Heart left ventricle (tissue), 16 donors: ENCODE results near the gene SLC6A17. TPM values are rescaled to one million over a fixed set of nuclear protein-coding genes. Genes with fewer than 3 reads are reported as not detected.

Source experiments
- ATAC-seq, 4 donors: fragments of 200-7000 bp; cut with Tn5 transposase; one replicate each; pipeline ENCODE4 v1.9.1; 2020 to 2022; ENCODE audit warnings: moderate library complexity in 4 of 4, mild to moderate bottlenecking in 3 of 4, moderate number of reproducible peaks in 1 of 4
- DNase-seq, 5 donors: peaks; one replicate each; pipeline ENCODE4 v3.0.0-alpha.2; 2020
- H3K27ac ChIP-seq, 12 donors: fragments of 200-600 bp; sonication (generic) in 4 of 12; one replicate each; pipeline versions ENCODE4 v1.5.0 to v1.8.0; 2016 to 2022; ENCODE audit warnings: mild to moderate bottlenecking in 2 of 12
- H3K27me3 ChIP-seq, 9 donors: fragments of 200-600 bp; sonication (generic) in 2 of 9; one replicate each; pipeline versions ENCODE4 v1.5.1 to v1.8.0; 2016 to 2022; ENCODE audit warnings: mild to moderate bottlenecking in 3 of 9
- H3K36me3 ChIP-seq, 9 donors: fragments of 200-600 bp; sonication (generic) in 2 of 9; one replicate each; pipeline versions ENCODE4 v1.5.0 to v1.8.0; 2018 to 2022; ENCODE audit warnings: mild to moderate bottlenecking in 2 of 9
- H3K4me1 ChIP-seq, 12 donors: fragments of 200-600 bp; sonication (generic) in 4 of 12; one replicate each; pipeline versions ENCODE4 v1.5.0 to v1.8.0; 2016 to 2022; ENCODE audit warnings: mild to moderate bottlenecking in 3 of 12
- H3K4me3 ChIP-seq, 12 donors: fragments of 200-600 bp; sonication (generic) in 4 of 12; one replicate each; pipeline versions ENCODE4 v1.5.0 to v1.8.0; 2017 to 2022; ENCODE audit warnings: mild to moderate bottlenecking in 9 of 12, moderate library complexity in 4 of 12
- H3K9me3 ChIP-seq, 12 donors: fragments of 200-600 bp; sonication (generic) in 4 of 12; one replicate each; pipeline versions ENCODE4 v1.5.0 to v1.8.0; 2016 to 2022; ENCODE audit warnings: mild to moderate bottlenecking in 1 of 12
- POLR2A ChIP-seq, 2 donors: fragments of 450-650 bp; IDR thresholded peaks; one replicate each; pipeline ENCODE4 v1.6.1; 2017; ENCODE audit warnings: antibody characterized with exemption in 2 of 2, mild to moderate bottlenecking in 2 of 2, moderate library complexity in 2 of 2
- WGBS, 4 donors: extraction: QIAGEN DNeasy Blood & Tissue Kit in 2 of 4; methylation state at CpG; one replicate each; pipeline versions ENCODE4 v1.1.5 to v1.1.7; 2013 to 2018; 5-methylcytosine and 5-hydroxymethylcytosine counted together
- intact Hi-C, 10 donors: fragments of 100-400 bp; cut with DNase I; formaldehyde crosslinking; loops; one replicate each; pipeline versions ENCODE4 v1.11.1 to v1.14.2; 2022
- polyA plus RNA-seq, 2 donors: library from polyadenylated mRNA; stranded (reverse); fragments of 200-250 nt; gene quantifications; one replicate each; pipeline ENCODE4 v1.2.3, GENCODE V29; 2013
- total RNA-seq, 9 donors: library from RNA; depleted of rRNA in 2 of 9; stranded (reverse); fragments of >200 nt in 2 of 9; fragmentation: NEBNext Ultra II Directional in 3 of 9; extraction: Animal tissue kit (Norgen Biotek cat#: 25700) in 3 of 9; gene quantifications; one replicate each; pipeline versions ENCODE4 v1.1.0 to v1.2.4, GENCODE V29; 2016 to 2023
- TF ChIP-seq, protein P1 (sequence below), 12 donors: fragments of 200-600 bp; sonication (generic) in 4 of 12; IDR thresholded peaks; one replicate each; pipeline versions ENCODE4 v1.5.0 to v1.8.0; 2018 to 2022; ENCODE audit warnings: antibody characterized with exemption in 12 of 12, mild to moderate bottlenecking in 5 of 12
- donor health status: ischemic (EF 13 %, LVEDD 7.1; RV severe dilation, severe dysfunction).
- donor health status: healthy with polysubstance abuse.
- donor health status: DM: no; HTN: yes; CAD: no.
- donor health status: DM: no; HTN: no; CAD: no.
- donor health status: ischemic (EF 25% LVEDD 6.9; RV normal size, moderate dysfunction).
- donor health status: ischemic (EF 25% LVEDD 5.7; RV mildly dilated, moderate dysfunction).
- donor health status: healthy.
- donor health status: DM: yes; HTN: yes; CAD: no.
- donor health status: ischemic (EF 35%, LVEDD 5.7; RV mildly dilated, moderate dysfunction).
- donor health status: nonischemic (EF 11% LVEDD 7.7; RV severe dilation, severe dysfunction).
- donor health status: DM: yes; HTN: yes; CAD: no.
- donor health status: PGD.
- donor health status: ischemic (EF 29% LVEDD 5.4; RV normal size, mild dysfunction).
- donor health status: nonischemic (EF 23%, LVEDD 6.1; RV moderate dilation, normal function).

SLC6A17 gene
- total and polyA plus RNA-seq, 11 donors: 0.07 to 0.50 (median 0.24) TPM; not detected in 3

GRCh38 chr1:110242731-110243130, 92.4 kb downstream of the SLC6A17 start:
- Histone ChIP-seq H3K27ac (no peak overlapping the region), H3K9me3 (no peaks in the 10 kb centered on the region), H3K4me3 (no peak overlapping the region), H3K4me1 (peaks cover 0 to 16% (median 3%) of the 10 kb centered on the region in 12 donors), H3K36me3 (no peaks in the 10 kb centered on the region), H3K27me3 (no peaks in the 10 kb centered on the region)
- no peak for ATAC-seq
- TF ChIP-seq, protein P1, sequence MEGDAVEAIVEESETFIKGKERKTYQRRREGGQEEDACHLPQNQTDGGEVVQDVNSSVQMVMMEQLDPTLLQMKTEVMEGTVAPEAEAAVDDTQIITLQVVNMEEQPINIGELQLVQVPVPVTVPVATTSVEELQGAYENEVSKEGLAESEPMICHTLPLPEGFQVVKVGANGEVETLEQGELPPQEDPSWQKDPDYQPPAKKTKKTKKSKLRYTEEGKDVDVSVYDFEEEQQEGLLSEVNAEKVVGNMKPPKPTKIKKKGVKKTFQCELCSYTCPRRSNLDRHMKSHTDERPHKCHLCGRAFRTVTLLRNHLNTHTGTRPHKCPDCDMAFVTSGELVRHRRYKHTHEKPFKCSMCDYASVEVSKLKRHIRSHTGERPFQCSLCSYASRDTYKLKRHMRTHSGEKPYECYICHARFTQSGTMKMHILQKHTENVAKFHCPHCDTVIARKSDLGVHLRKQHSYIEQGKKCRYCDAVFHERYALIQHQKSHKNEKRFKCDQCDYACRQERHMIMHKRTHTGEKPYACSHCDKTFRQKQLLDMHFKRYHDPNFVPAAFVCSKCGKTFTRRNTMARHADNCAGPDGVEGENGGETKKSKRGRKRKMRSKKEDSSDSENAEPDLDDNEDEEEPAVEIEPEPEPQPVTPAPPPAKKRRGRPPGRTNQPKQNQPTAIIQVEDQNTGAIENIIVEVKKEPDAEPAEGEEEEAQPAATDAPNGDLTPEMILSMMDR (IDR thresholded peaks at IDR 0.05): no peak
- no peak for TF ChIP-seq POLR2A (IDR thresholded peaks at IDR 0.05)
- WGBS, 4 donors: 79 to 83% (median 82%) methylated on average over 4 of the region's 4 CpGs
- intact Hi-C loops: no loop called here
- no peak for DNase-seq

- H3K27ac ChIP-seq: no peak overlapping the region
- ATAC-seq (no peak), DNase-seq (no peak)
- no peaks in the 10 kb centered on the region for H3K36me3 ChIP-seq
- 74 to 86% (median 79%) methylated on average over 7 of the region's 7 CpGs for WGBS, 4 donors
- no peaks in the 10 kb centered on the region for H3K27me3 ChIP-seq
- H3K4me3 ChIP-seq: no peak overlapping the region
- H3K9me3 ChIP-seq: no peaks in the 10 kb centered on the region
- TF ChIP-seq POLR2A (IDR thresholded peaks at IDR 0.05): no peak
- TF ChIP-seq, protein P1 (IDR thresholded peaks at IDR 0.05): no peak
- H3K4me1 ChIP-seq: peaks cover 0 to 16% (median 3%) of the 10 kb centered on the region in 12 donors
- intact Hi-C loops: no loop called here
Observed at GRCh38 chr1:110243146-110243545, 92.9 kb downstream of the SLC6A17 start.

- Histone ChIP-seq H3K4me1 (peaks cover 0 to 16% (median 3%) of the 10 kb centered on the region in 12 donors), H3K36me3 (no peaks in the 10 kb centered on the region), H3K4me3 (no peak overlapping the region), H3K9me3 (no peaks in the 10 kb centered on the region), H3K27ac (no peak overlapping the region), H3K27me3 (no peaks in the 10 kb centered on the region)
- DNase-seq: no peak
- intact Hi-C loops: no loop called here
- ATAC-seq: no peak
- 56 to 77% (median 62%) methylated on average over 9 of the region's 9 CpGs for WGBS, 4 donors
- TF ChIP-seq POLR2A (IDR thresholded peaks at IDR 0.05): no peak
- TF ChIP-seq, protein P1 (IDR thresholded peaks at IDR 0.05): no peak
Observed at GRCh38 chr1:110243574-110243973, 93.3 kb downstream of the SLC6A17 start.

DNA sequence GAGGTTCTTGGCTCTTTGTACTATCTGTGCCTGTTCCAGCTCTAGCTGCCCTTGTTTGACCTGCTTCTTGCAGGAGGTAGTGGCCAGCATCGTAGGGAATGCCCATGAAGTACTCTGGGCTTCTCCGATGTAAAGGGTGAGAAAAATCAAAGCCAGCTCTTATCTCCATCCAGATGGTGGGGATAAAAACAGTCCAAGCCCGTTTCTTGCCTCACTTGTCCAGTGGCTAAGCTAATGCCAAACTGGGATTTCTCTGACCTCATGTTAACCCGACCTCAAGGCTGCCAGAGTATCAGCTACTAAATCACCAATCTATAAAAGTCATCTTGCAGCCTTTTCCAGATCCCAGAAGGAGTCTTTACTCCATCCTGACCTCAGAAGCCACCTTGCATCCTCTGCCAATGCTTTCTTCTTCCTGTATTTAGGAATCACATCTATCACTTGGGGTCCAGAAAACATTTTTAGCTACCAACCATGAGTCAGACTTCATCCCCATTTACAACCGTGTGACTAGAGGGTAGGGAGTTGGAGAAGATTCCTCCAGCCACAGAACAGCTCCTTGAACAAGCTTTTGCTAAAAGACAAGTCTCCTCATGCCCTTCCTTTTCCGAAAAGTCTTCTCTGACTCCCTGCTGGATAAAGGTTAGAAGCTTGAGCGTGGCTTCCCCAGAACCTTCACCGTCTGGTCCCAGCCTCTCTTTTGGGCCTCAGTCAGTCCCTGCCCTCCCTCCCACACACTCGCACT, 95.8 kb downstream of the SLC6A17 start:
- H3K27me3 ChIP-seq: no peaks in the 10 kb centered on the region
- intact Hi-C loops: no loop called here
- no peaks in the 10 kb centered on the region for H3K9me3 ChIP-seq
- WGBS, 4 donors: 80 to 91% (median 81%) methylated on average over 9 of the region's 9 CpGs
- no peak overlapping the region for H3K27ac ChIP-seq
- no peaks in the 10 kb centered on the region for H3K36me3 ChIP-seq
- no peak overlapping the region for H3K4me3 ChIP-seq
- no peak for TF ChIP-seq POLR2A (IDR thresholded peaks at IDR 0.05)
- TF ChIP-seq, protein P1 (IDR thresholded peaks at IDR 0.05): no peak
- DNase-seq (no peak), ATAC-seq (no peak)
- H3K4me1 ChIP-seq: no peaks in the 10 kb centered on the region
